Embryonic facial prominence (tissue), 1 donor: Measurements from ENCODE around the gene RCBTB1.
"Not testable (repeated sequence)": the region's sequence is repeated elsewhere in the genome, so short reads cannot be mapped to it uniquely, and the experiment has no call there.

Experiments used
- DNase-seq: peaks from one replicate; pipeline ENCODE4 v3.0.0-alpha.2; 2016; ENCODE audit errors: extremely low spot score

The RCBTB1 gene

DNA sequence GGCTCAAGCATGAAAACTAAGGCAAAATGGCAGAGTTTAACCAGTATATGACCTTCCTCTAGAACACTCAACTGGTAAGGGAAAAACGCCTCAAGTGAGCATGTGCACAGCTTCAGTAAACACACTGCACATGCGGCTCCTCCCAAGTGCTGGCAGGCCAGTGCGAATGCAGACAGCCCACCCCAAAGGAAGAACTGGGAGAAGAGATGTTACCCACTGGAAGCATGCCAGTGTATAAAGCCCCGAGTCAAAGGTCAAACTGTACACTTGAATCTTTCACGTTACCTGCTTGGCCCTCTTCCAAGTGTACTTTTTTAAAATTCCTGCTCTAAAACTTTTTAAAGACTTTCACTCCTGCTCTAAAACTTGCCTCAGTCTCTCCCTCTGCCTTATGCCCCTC lies 19.2 kb upstream of the RCBTB1 start:
- DNase-seq: no peak

DNA sequence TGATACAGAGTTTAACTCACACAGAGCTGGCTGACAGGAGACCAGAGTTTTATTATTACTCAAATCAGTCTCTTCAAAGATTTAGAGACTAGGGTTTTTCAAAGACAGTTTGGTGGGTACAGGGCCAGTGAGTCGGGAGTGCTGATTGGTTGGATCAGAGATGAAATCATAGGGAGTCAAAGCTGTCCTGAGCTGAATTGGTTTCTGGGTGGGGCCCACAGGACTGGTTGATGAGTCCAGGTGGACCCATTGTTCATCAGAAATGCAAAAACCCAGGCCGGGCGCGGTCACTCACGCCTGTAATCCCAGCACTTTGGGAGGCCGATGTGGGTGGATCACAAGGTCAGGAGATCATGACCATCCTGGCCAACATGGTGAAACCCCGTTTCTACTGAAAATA lies 17.3 kb upstream of the RCBTB1 start:
- DNase-seq: not testable (repeated sequence)

DNA sequence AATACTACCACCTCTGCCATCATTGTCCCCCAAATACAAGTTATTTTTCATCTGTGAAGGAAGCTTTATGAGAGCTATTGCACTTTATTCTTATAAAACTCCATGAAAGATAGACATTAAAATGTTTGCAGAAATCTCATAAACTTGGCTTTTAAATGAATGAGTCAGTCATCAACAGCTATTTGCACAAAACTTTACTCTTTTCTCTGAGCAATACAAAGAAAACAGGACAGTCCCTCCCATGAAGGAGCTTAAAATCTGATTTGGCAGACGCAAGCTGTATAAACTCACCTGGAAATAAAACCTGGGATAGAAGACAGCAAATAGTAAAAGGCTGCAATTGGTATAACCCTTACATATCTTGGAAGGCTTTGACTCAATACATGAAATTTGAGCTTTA lies 16.6 kb upstream of the RCBTB1 start:
- no peak for DNase-seq

DNA sequence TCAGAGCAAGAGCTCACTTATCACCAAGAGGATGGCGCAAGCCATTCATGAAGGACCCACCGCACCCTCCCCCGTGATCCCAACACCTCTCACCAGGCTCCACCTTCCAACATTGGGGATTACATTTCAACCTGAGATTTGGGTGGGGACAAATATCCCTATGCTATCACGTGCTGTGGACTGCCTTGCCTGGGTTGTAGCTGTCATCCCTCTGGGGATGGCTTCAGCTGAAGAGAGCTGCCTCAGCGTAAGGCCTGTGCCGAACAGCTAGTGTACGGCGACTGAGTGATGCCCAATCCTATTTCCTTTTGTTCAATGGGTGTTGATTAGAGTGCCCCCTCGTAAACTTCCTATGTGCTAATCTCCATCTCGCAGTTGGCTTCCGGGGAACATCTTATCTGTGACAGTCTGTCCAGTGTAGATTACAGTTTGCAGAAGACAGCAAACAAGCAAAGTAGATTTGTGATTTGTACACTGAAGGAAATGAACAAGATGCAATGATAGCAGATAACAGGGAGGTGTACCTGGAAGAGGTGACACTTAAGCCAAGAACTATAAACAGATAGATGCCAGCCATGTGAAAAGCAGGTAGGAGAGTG lies 11.8 kb upstream of the RCBTB1 start:
- DNase-seq: no peak

- DNase-seq: no peak
Measured at GRCh38 chr13:49596221-49596620, 10.9 kb upstream of the RCBTB1 start.

GRCh38 chr13:49594576-49594975 lies 9.2 kb upstream of the RCBTB1 start:
- DNase-seq: no peak

DNA sequence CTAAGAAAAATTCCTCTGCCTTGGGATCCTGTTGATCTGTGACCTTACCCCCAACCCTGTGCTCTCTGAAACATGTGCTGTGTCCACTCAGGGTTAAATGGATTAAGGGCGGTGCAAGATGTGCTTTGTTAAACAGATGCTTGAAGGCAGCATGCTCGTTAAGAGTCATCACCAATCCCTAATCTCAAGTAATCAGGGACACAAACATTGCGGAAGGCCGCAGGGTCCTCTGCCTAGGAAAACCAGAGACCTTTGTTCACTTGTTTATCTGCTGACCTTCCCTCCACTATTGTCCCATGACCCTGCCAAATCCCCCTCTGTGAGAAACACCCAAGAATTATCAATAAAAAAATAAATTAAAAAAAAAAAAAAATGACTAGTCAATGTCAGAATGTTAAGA lies 8.5 kb upstream of the RCBTB1 start:
- not testable (repeated sequence) for DNase-seq

- not testable (repeated sequence) for DNase-seq
Measured at GRCh38 chr13:49590714-49591113, 5.4 kb upstream of the RCBTB1 start.

DNA sequence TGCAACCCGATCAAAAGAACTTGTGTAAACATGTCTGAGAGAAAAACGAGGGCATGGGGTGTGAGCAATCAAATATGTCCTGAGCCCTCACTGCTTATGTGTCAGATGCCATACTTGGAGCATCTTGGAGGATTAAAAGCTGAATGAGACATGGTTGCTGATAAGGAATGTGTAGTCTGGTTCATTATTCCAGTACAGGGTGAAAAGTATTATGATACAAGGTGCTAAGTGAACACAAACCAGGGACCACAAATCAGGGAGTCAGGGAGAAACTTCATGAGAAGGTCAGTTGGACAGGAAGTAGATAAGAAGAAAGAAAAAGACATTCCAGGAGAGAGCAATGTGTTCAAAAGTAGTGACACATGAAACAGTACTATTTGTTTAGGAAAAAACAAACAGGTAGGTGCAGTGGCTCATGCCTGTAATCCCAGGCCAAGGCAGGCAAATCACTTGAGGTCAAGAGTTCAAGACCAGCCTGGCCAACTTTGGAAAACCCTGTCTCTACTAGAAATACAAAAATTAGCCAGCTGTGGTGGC lies 2.0 kb upstream of the RCBTB1 start:
- no peak for DNase-seq

DNA sequence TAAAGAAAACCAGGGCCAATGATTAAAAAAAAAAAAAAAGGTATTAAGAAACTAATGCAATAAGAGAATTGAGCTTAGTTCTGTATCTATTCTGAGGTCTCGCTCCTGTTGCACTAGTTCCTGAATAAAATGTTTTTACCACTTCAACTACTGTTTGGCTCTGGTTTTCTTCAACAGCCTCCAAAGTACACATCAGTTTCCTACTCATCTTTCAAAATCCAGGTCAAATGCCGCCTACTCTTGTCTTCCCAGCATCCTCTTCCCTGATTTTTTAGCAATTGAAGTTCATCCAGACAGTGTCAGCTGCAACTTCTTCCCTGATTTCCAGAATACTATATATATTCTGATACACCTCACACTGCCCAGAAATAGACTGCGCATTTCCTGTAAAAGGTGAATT lies 1.4 kb upstream of the RCBTB1 start:
- no peak for DNase-seq

DNA sequence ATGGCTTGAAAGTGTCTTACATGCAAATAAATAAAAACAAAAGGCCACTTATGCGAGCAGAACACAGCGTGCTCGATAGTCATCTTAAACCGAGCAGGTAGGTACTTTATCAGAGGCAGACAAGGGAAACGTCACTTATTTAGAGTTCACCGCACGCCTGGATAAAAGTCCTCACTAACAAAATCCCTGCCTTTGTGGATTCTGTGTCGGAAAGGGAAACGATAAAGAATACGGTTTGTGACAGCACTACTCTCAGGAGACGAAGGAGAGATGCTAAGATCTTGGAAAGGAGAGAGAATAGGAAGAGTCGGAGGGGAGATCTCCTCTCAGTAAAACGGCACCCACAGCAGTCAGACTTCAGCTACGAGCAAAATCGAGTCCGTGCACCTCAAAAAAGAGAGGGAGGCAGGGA lies 581 bp downstream of the RCBTB1 start:
- no peak for DNase-seq

- no peak for DNase-seq
Measured at GRCh38 chr13:49580980-49581680, 4.2 kb downstream of the RCBTB1 start.

GRCh38 chr13:49579501-49579900 lies 5.9 kb downstream of the RCBTB1 start:
- no peak for DNase-seq

- DNase-seq: no peak
Measured at GRCh38 chr13:49571299-49572240, 13.8 kb downstream of the RCBTB1 start.

GRCh38 chr13:49569993-49570689 lies 15.2 kb downstream of the RCBTB1 start:
- no peak for DNase-seq

DNA sequence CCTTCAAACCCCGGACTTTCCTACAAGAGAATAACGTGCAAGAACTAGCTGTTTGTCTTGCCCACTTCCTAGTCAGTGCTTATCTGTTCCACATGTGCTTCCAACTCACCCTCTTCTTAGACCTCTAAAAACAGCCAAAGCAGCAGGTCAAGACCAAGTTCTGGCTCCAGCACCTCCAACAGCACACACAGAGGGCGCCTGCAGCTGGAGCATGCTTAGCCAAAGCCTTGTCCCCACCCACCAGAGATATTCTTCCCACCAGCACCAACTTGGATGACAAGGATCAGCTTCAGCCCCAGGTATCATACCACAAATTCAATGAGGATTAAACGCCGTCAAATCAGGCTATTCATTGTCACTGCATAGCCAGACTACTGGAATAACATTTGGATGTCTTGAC lies 17.9 kb downstream of the RCBTB1 start:
- no peak for DNase-seq

DNA sequence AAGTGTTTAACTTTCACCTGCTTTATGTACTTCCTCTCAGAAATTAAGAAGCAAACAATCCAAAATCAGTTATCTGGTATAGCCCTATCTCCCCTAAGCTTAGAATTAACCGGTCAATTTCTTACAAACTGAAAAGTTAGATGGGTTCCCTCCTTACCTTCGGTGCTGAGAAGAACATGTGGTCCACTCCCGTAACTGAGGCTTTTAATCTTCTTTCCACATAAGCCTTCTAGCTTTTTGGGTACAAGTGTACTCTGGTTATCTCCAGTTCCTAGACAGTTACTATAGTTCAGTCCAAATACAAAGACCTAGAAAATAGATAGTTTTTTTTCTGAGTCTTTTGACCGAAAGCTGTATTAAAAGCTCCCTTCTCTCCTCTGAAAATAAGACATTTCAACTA lies 18.9 kb downstream of the RCBTB1 start:
- no peak for DNase-seq

GRCh38 chr13:49565461-49565860 lies 19.9 kb downstream of the RCBTB1 start:
- DNase-seq: not testable (repeated sequence)

DNA sequence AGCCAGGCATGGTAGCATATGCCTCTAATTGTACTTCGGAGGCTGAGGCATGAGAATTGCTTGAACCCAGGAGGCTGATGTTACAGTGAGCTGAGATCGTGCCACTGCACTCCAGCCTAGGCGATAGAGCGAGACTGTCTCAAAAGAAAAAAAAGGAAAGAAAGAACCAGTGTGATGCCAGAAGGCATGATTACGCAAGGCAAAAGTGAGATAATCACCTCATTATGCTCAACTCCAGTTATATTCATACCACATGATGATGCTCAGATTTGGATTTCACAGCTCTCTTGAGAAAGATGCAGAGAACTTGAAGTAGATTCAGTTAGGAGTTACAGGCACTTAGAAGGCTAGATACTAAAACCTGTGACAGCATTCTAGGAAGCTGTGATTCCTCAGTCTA lies 21.8 kb downstream of the RCBTB1 start:
- no peak for DNase-seq

GRCh38 chr13:49561062-49561410 lies 24.3 kb downstream of the RCBTB1 start:
- DNase-seq: no peak

GRCh38 chr13:49560270-49561061 lies 24.9 kb downstream of the RCBTB1 start:
- no peak for DNase-seq
